ENCODE data around the gene PPARD.

PPARD gene

DNA sequence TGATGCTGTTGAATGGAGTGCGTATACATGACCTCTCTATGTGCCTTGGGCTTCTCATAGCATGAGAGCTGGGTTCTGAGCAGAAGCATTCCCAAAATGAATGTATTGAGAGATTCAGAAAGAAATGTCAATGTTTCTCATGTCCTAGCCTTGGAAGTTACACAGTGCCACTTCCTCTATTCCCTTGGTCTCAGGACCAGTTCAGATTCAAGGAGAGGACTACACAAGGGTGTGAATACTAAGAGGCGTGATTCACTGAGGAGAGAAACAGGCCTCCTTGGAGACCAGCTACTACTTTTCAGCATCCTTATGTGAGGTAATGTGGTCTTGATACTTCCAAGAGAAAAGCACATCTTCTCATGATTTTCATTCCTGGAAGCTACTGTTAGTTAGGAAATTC lies 10.4 kb downstream of the PPARD start:
- Histone ChIP-seq H3K9me3 (ENCODE audit: low read length) (peaks cover 9% of the 10 kb centered on the region), H3K36me3 (ENCODE audit: insufficient read depth, low read length) (peaks cover 50% of the 10 kb centered on the region), H3K4me1 (ENCODE audit: insufficient read depth, low read length) (no peaks in the 10 kb centered on the region), H3K27me3 (ENCODE audit: insufficient read depth, low read length) (no peaks in the 10 kb centered on the region), H3K4me3 (ENCODE audit: low read length) (no peak overlapping the region), H2AFZ (ENCODE audit: low read depth, low read length) (no peak overlapping the region)

DNA sequence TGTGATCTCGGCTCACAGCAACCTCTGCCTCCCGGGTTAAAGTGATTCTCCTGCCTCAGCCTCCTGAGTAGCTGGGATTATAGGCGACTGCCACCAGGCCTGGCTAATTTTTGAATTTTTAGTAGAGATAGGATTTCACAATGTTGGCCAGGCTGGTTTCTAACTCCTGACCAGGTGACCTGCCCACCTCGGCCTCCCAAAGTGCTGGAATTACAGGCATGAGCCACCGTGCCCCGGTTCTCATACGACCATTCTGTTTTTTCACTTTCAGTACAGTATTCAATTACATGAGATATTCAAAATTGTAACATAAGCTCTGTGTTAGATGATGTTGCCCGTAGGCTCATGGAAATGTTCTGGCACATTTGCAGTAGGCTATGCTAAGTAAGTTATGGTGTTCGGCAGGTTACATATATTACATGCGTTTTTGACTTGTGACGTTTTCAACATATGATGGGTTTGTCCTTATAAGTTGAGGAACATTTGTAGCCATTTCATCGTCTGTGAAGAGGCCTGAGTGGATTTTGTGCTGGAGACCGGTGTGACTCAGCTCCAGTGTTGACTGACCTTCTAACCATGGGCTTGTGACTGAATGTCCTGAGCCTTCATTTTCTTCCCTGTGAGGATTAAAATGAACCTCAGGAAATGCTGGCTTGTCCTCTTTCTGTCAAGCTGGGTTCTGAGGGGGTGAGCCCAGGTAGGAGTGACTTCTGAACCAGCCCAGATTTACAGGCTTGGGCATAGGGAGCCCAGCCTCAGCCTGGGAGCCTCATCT lies 12.2 kb downstream of the PPARD start:
- Histone ChIP-seq H2AFZ (ENCODE audit: low read depth, low read length) (no peak overlapping the region), H3K36me3 (ENCODE audit: insufficient read depth, low read length) (peaks cover 43% of the 10 kb centered on the region), H3K27me3 (ENCODE audit: insufficient read depth, low read length) (no peaks in the 10 kb centered on the region), H3K4me1 (ENCODE audit: insufficient read depth, low read length) (no peaks in the 10 kb centered on the region), H3K9me3 (ENCODE audit: low read length) (peaks cover 9% of the 10 kb centered on the region), H3K4me3 (ENCODE audit: low read length) (no peak overlapping the region)

DNA sequence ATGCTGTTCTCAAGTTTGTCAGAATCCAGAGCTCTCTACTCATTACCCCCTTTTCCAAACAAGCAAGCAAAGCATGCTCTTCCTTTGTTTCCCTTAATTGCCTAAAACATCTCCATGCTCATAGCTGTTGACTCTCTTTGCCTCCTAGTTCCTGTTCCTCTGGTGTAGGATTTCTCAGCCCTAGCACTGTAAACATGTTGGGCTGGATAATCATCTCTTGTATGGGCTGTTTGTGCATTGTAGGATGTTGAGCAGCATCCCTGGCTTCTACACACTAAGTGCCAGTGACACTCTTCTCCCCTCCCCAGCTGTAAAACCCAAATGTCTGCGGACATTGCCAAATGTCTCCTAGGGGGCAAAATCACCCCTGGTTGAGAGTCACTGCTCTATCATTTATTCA lies 14.0 kb downstream of the PPARD start:
- H3K36me3 ChIP-seq (ENCODE audit: insufficient read depth, low read length), result peaks cover 41% of the 10 kb centered on the region
- H3K4me1 ChIP-seq (ENCODE audit: insufficient read depth, low read length), result no peaks in the 10 kb centered on the region
- H3K4me3 ChIP-seq (ENCODE audit: low read length), result no peak overlapping the region
- peaks cover 9% of the 10 kb centered on the region for H3K9me3 ChIP-seq (ENCODE audit: low read length)
- no peak overlapping the region for H2AFZ ChIP-seq (ENCODE audit: low read depth, low read length)
- H3K27me3 ChIP-seq (ENCODE audit: insufficient read depth, low read length), result no peaks in the 10 kb centered on the region

DNA sequence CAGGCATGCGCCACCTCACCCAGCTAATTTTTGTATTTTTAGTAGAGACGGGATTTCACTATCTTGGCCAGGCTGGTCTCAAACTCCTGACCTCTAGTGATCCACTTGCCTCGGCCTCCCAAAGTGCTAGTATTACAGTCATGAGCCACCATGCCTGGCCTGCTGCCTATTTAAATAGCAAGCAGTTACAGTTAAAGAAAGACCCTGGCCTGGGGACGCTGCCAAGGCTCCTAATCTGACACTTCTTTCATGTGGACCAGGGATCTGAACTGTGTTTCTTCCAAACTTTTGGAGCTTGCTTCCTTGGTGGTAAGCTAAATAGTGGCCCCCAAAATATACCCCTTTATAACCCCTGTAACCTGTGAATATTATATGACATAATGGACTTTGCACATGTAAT lies 15.3 kb downstream of the PPARD start:
- Histone ChIP-seq H2AFZ (ENCODE audit: low read depth, low read length) (no peak overlapping the region), H3K36me3 (ENCODE audit: insufficient read depth, low read length) (peaks cover 32% of the 10 kb centered on the region), H3K4me1 (ENCODE audit: insufficient read depth, low read length) (no peaks in the 10 kb centered on the region), H3K9me3 (ENCODE audit: low read length) (peaks cover 7% of the 10 kb centered on the region), H3K27me3 (ENCODE audit: insufficient read depth, low read length) (no peaks in the 10 kb centered on the region), H3K4me3 (ENCODE audit: low read length) (no peak overlapping the region)

DNA sequence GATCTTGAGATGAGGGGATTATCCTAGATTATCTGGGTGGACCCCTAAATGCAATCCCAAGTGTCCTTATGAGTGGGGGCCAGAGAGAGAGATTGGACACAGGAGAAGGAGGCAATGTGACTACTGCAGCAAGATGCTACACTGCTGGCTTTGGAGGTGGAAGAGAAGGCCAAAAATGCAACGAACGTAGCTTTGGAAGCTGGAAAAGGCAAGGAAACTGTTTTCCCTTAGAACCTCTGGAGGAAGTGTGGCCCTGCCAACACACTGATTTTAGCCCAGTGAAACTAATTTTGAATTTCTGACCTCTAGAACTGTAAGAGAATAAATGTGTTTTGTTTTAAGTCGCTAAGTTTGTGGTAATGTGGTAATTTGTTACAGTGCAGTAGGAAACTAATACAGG lies 15.7 kb downstream of the PPARD start:
- no peaks in the 10 kb centered on the region for H3K4me1 ChIP-seq (ENCODE audit: insufficient read depth, low read length)
- H3K27me3 ChIP-seq (ENCODE audit: insufficient read depth, low read length), result no peaks in the 10 kb centered on the region
- no peak overlapping the region for H2AFZ ChIP-seq (ENCODE audit: low read depth, low read length)
- H3K4me3 ChIP-seq (ENCODE audit: low read length), result no peak overlapping the region
- peaks cover 3% of the 10 kb centered on the region for H3K9me3 ChIP-seq (ENCODE audit: low read length)
- H3K36me3 ChIP-seq (ENCODE audit: insufficient read depth, low read length), result peaks cover 28% of the 10 kb centered on the region

DNA sequence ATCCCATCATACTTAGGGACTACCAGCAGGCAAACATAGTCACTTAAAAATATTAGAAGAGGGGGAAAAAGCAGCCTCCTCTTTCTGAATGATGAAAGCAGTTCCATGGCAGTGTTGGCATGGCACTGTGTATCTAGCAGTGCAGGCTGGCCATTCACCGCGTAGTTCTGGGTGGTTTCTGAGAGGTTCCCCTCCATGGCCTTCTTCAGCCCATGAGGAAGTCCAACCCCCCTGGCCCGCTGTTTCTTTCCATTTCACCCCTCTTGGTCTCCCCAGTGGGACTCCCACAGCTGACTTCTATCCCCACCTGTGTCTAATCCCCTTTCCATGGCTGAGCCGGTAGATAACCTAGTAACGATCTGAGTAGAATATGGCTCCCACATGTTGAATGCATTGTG lies 17.0 kb downstream of the PPARD start:
- Histone ChIP-seq H3K4me1 (ENCODE audit: insufficient read depth, low read length) (no peaks in the 10 kb centered on the region), H3K9me3 (ENCODE audit: low read length) (peaks cover 1% of the 10 kb centered on the region), H2AFZ (ENCODE audit: low read depth, low read length) (no peak overlapping the region), H3K36me3 (ENCODE audit: insufficient read depth, low read length) (peaks cover 21% of the 10 kb centered on the region), H3K27me3 (ENCODE audit: insufficient read depth, low read length) (no peaks in the 10 kb centered on the region), H3K4me3 (ENCODE audit: low read length) (no peak overlapping the region)

DNA sequence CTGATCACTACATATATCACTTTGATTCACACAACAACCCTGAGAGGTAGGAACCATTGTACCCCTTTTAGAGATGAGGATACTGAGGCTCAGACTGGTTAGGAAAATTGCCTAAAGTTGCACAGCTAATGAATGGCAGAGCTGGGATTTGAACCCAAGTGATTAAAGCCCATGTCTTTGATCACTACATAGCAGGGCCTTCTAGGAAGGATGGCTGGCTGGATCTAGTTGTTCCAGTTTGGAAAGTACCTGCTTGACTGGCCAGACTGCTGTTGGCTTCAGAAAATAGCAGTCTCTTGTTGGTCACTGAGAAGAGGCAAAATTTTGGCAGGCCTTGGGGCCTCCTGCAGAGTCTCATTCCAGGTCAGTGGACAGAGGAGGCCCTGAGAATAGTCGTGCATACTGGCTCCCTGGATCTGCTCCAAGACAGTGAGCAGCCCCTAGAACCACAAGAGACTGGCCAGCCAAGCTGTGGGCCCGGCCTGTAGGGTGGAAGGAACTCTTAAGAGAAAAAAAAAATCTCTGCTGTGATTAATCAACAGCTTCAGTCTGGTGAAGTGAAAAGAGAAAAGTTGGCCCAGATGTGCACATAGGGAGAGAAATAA lies 17.5 kb downstream of the PPARD start:
- H3K27me3 ChIP-seq (ENCODE audit: insufficient read depth, low read length), result no peaks in the 10 kb centered on the region
- H2AFZ ChIP-seq (ENCODE audit: low read depth, low read length), result no peak overlapping the region
- peaks cover 16% of the 10 kb centered on the region for H3K36me3 ChIP-seq (ENCODE audit: insufficient read depth, low read length)
- no peaks in the 10 kb centered on the region for H3K9me3 ChIP-seq (ENCODE audit: low read length)
- H3K4me3 ChIP-seq (ENCODE audit: low read length), result no peak overlapping the region
- H3K4me1 ChIP-seq (ENCODE audit: insufficient read depth, low read length), result no peaks in the 10 kb centered on the region

DNA sequence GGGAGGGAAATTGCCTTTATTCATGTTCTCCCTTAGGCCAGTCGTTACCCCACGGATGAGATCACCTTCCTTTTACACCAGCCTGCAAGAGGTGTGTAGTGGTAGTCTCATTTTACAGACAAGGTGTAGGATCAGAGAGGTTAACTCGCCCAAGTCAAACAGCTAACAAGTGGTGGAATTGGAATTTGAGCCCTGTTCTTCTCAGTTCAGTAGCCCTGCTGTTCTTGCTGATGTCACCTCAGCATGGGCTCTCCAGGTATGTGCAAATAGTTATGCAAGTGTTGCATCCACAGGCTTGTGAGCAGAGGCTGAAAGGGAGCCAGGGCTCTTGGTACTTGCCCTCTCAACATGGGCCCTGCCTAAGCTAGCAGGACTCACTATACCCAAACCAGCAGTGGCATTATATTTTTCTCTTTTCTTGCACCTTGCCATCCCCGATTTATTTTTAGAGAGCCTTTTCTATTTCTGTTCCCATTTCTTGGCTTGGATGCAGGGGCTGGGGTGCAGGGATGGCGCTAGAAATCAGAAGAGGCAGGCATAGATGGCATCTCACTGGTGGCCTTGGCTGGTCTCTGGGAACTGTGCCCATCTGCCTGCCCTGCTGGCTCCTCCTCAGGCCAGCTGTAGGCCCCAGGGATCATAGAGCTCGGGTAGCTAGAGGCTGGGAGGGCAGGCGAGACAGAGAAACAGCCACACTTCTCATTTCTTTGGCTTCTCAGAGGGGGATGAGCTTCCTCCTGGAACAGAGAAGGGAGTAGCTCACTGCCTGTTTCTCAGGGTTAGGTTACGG lies 18.2 kb downstream of the PPARD start:
- no peaks in the 10 kb centered on the region for H3K27me3 ChIP-seq (ENCODE audit: insufficient read depth, low read length)
- no peak overlapping the region for H2AFZ ChIP-seq (ENCODE audit: low read depth, low read length)
- H3K4me1 ChIP-seq (ENCODE audit: insufficient read depth, low read length), result no peaks in the 10 kb centered on the region
- H3K36me3 ChIP-seq (ENCODE audit: insufficient read depth, low read length), result peaks cover 13% of the 10 kb centered on the region
- H3K4me3 ChIP-seq (ENCODE audit: low read length), result no peak overlapping the region
- H3K9me3 ChIP-seq (ENCODE audit: low read length), result no peaks in the 10 kb centered on the region

DNA sequence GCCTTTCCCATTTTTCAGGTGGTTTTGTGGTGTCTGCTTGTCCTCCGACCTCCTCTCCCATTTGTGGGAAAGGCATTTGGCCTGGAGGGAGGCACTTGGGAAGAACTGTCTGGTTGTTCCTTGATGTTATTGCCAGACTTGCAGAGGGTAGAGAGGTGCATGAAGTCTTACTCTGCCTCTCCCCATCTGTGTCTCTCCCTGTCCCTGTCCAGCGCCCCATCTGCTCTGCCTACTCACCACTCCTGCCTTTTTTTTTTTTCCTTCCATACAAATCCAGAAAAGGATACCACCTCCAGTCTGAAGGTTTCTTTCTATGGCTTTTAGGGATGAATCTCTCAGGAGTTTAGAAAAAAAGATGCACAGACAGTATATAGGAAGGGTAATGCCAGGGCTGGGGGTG lies 19.8 kb downstream of the PPARD start:
- Histone ChIP-seq H3K27me3 (ENCODE audit: insufficient read depth, low read length) (no peaks in the 10 kb centered on the region), H2AFZ (ENCODE audit: low read depth, low read length) (no peak overlapping the region), H3K4me1 (ENCODE audit: insufficient read depth, low read length) (no peaks in the 10 kb centered on the region), H3K36me3 (ENCODE audit: insufficient read depth, low read length) (peaks cover under 1% of the 10 kb centered on the region), H3K9me3 (ENCODE audit: low read length) (no peaks in the 10 kb centered on the region), H3K4me3 (ENCODE audit: low read length) (no peak overlapping the region)

DNA sequence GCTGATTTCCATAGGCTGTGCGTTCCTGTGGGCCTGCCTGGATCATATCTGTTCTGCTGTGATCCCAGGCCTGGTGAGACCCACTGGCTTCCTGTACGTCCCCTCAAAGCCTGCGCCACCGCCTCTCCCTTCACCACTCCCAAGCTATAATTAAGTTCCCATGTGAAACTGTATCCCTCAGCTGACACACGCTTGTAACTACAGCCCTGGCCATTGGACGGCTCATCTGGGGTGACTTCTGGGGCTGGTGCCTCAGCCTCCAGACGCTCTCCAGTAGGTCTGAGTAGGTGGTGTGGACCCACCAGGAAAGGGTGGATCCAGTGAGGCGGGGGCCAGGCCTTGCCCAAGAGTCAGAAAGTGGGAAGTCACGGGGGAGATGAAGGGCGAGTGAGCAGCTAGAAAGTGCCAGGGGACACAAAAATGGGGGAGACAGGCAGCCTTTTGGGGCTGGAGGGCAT lies 21.0 kb downstream of the PPARD start:
- Histone ChIP-seq H2AFZ (ENCODE audit: low read depth, low read length) (no peak overlapping the region), H3K27me3 (ENCODE audit: insufficient read depth, low read length) (no peaks in the 10 kb centered on the region), H3K36me3 (ENCODE audit: insufficient read depth, low read length) (no peaks in the 10 kb centered on the region), H3K4me1 (ENCODE audit: insufficient read depth, low read length) (no peaks in the 10 kb centered on the region), H3K9me3 (ENCODE audit: low read length) (no peaks in the 10 kb centered on the region), H3K4me3 (ENCODE audit: low read length) (no peak overlapping the region)

DNA sequence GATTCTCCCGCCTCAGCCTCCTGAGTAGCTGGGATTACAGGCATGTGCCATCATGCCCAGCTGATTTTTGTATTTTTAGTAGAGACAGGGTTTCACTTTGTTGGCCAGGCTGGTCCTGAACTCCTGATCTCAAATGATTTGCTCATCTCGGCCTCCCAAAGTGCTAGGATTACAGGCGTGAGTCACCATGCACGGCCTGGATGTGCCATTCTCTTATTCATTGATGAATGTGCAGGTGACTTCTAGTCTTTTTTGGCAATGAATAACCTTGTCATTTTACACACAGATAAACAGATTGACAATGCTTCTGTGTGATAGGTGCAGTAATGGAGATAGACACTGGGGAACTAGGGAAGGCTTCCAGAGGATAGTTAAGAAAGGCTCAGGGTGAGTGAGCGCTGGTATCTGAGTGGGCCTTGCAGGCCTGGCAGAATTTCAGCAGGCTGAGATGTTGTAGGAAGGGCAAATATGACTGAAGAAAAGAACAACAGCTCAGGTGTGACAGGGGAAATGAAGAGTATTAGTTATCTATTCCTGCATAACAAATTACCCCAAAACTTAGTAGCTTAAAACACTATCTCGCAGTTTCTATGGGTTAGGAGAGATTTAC lies 23.3 kb downstream of the PPARD start:
- no peaks in the 10 kb centered on the region for H3K4me1 ChIP-seq (ENCODE audit: insufficient read depth, low read length)

DNA sequence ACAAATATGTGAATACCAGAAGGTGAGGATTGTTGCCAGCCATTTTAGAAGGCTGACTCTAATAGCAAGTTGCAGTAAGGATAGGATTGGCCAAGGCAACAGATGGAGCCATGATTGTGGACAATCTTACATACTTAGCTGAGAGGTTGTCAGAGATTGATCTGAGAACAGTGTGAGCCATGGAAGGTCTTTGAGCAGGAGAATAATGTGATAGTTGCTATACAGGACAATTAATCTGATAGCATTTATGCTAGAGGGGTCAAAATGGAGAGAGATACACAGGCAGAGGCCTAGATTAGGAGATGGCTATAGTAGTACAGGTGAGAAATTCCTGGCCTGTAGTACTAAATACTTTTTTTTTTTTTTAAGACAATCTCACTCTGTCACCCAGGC lies 23.8 kb downstream of the PPARD start:
- Histone ChIP-seq H2AFZ (ENCODE audit: low read depth, low read length) (no peak overlapping the region), H3K4me3 (ENCODE audit: low read length) (no peak overlapping the region), H3K9me3 (ENCODE audit: low read length) (no peaks in the 10 kb centered on the region), H3K36me3 (ENCODE audit: insufficient read depth, low read length) (no peaks in the 10 kb centered on the region), H3K4me1 (ENCODE audit: insufficient read depth, low read length) (no peaks in the 10 kb centered on the region), H3K27me3 (ENCODE audit: insufficient read depth, low read length) (no peaks in the 10 kb centered on the region)

More for the DNA sequence above, 23.3 kb downstream of the PPARD start:
- H3K9me3 ChIP-seq (ENCODE audit: low read length), result no peaks in the 10 kb centered on the region
- H3K36me3 ChIP-seq (ENCODE audit: insufficient read depth, low read length), result no peaks in the 10 kb centered on the region
- no peaks in the 10 kb centered on the region for H3K27me3 ChIP-seq (ENCODE audit: insufficient read depth, low read length)
- H2AFZ ChIP-seq (ENCODE audit: low read depth, low read length), result no peak overlapping the region
- H3K4me3 ChIP-seq (ENCODE audit: low read length), result no peak overlapping the region

DNA sequence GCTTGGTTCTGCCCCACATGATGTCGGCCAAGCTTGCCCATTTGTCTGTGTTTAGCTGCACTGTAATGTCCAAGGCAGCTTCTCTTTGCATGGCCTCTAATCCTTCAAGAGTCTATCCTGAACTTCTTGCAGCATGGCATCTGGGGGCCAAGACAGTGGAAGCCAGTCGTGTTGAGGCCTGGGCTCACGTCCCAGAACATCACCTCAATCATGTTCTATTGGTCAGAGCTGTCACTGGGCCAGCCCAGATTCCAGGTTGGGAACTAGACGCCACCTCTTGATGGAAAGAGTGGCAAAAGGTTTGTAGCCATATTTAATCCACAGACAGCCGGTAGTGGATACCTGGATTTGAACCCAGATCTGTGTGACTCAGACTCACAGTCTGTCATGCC lies 25.3 kb downstream of the PPARD start:
- H3K27me3 ChIP-seq (ENCODE audit: insufficient read depth, low read length), result no peaks in the 10 kb centered on the region
- H2AFZ ChIP-seq (ENCODE audit: low read depth, low read length), result no peak overlapping the region
- no peaks in the 10 kb centered on the region for H3K36me3 ChIP-seq (ENCODE audit: insufficient read depth, low read length)
- no peak overlapping the region for H3K4me3 ChIP-seq (ENCODE audit: low read length)
- no peaks in the 10 kb centered on the region for H3K9me3 ChIP-seq (ENCODE audit: low read length)
- no peaks in the 10 kb centered on the region for H3K4me1 ChIP-seq (ENCODE audit: insufficient read depth, low read length)

Measured in neuron (in vitro differentiated cells).